ENCODE measurements around the gene AKR1C1.
A peak's percentile ranks its signal among the peaks of the same experiment; 100 is the strongest.
"Not testable (repeated sequence)": the region's sequence is repeated elsewhere in the genome, so short reads cannot be mapped to it uniquely, and the experiment has no call there.

Gene AKR1C1

DNA sequence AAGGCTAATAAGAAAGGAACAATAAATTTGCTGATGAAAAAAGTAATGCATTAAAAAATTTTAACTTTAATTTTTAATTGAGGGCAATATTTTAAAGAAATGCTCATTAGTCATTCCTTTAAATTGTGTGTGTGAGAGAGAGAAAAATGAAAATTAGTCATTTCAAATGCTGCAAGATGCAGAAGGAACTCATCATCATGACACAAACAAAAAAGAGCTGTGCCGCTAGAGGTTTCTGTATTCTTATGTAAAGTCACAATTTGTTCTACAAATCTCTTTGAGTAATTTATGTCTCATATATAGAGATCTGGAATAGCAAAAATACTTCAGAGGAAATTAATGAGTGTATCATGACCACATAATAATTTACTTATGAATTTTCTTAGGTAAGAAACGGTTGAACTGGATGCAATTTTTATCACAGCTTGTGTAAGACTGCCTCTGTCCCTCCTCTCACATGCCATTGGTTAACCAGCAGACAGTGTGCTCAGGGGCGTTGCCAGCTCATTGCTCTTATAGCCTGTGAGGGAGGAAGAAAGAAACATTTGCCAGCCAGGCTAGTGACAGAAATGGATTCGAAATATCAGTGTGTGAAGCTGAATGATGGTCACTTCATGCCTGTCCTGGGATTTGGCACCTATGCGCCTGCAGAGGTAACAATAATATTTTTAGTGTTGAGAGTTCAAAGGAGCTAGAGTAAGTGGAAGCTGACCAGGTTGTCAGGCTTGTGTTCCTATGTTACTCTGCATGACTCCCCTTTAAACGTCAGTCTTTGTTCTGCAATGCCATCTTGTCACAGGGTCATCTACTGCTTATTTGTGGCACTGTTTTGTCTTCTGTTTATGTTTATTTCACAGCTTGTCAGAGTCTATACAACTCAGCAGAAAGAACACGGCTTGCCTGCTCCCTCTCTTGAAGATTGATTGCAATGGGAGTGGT is at the start of gene AKR1C1:
Gene AKR1C1, plus strand, starts transcription at position 540 of the 939 bp plus-strand sequence. Its CDS starts 30 bp downstream, at position 570.
- not testable (repeated sequence) for H3K27me3 ChIP-seq (ENCODE audit: insufficient read depth, low read length); H3K4me1 ChIP-seq (ENCODE audit: control insufficient read depth, insufficient read depth, low read length, unreplicated experiment); H3K79me2 ChIP-seq (ENCODE audit: control insufficient read depth, insufficient read depth, low read length, unreplicated experiment); H3K36me3 ChIP-seq (ENCODE audit: insufficient read depth, low read length)
- peak within 1 kb of the TSS; percentile 41 for H3K27ac ChIP-seq (ENCODE audit: low read depth, low read length)
- H2AFZ ChIP-seq (ENCODE audit: low read length, unreplicated experiment) = peak within 1 kb of the TSS; percentile 47
- peak within 1 kb of the TSS; percentile 66 for H3K4me3 ChIP-seq (ENCODE audit: low read depth, low read length)

DNA sequence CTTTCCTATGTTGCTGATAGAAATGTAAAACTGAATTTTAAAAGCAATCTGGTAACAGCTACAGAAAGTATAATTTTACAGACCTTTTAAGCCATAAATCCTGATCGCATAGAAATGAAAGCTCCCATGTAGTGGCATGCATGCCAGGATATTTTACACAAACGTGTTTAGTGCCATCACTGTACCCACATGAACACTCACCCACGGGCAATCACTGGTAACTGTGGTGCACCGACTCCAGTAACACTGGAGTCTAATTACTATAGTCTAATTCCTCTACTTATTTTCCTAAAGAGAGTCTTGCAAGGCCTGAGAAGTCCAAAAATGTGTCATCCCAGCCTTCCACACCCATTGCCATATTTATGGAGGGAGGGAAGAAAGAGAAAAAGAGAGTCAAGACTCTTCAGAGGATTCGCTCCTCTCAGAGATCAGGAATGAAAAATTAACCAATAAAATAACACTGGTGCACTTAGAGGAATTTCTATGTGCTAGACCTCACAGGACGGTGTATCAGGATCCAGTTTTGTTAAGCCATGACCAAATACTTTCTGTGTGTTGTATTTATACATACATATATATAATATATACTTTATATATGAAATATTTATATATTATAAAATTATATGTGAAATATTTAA is 48.9 kb upstream of the AKR1C1 start:
- Histone ChIP-seq H3K79me2 (ENCODE audit: control insufficient read depth, insufficient read depth, low read length, unreplicated experiment) (no peaks in the 10 kb centered on the region), H2AFZ (ENCODE audit: low read length, unreplicated experiment) (no peak overlapping the region), H3K4me3 (ENCODE audit: low read depth, low read length) (no peak overlapping the region), H3K36me3 (ENCODE audit: insufficient read depth, low read length) (no peaks in the 10 kb centered on the region), H3K27me3 (ENCODE audit: insufficient read depth, low read length) (no peaks in the 10 kb centered on the region), H3K27ac (ENCODE audit: low read depth, low read length) (no peak overlapping the region), H3K4me1 (ENCODE audit: control insufficient read depth, insufficient read depth, low read length, unreplicated experiment) (no peaks in the 10 kb centered on the region)

DNA sequence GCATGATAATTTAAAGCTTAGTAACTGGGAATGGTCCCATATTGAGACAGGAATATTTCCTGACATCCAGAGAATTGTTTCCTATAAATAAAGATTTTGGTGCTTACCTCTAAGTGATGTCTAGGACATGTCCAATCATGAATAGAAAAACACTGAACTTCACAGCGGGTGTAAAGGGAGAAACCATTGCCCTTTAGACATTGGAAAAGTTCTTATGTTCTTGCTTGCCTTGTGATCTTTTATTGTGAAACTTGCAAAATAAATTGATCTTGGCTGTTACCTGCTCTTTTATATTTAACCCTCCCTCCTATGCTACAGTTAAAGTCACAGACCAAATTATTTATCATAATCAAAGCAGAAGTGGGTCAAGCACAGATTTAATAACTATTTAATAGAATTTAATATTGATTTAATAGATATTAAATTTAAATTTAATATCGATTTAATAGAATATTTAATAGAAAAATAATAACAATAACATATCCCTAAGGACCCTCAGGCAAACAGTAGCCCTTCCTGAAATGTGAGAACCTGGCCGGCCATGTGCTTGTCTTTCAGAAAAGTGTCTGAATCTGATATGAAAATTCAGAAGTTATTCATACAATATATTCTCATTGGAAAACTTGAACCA is 47.0 kb upstream of the AKR1C1 start:
- Histone ChIP-seq H3K79me2 (ENCODE audit: control insufficient read depth, insufficient read depth, low read length, unreplicated experiment) (no peaks in the 10 kb centered on the region), H3K4me1 (ENCODE audit: control insufficient read depth, insufficient read depth, low read length, unreplicated experiment) (no peaks in the 10 kb centered on the region), H3K4me3 (ENCODE audit: low read depth, low read length) (no peak overlapping the region), H3K36me3 (ENCODE audit: insufficient read depth, low read length) (no peaks in the 10 kb centered on the region), H2AFZ (ENCODE audit: low read length, unreplicated experiment) (no peak overlapping the region), H3K27me3 (ENCODE audit: insufficient read depth, low read length) (no peaks in the 10 kb centered on the region), H3K27ac (ENCODE audit: low read depth, low read length) (no peak overlapping the region)

DNA sequence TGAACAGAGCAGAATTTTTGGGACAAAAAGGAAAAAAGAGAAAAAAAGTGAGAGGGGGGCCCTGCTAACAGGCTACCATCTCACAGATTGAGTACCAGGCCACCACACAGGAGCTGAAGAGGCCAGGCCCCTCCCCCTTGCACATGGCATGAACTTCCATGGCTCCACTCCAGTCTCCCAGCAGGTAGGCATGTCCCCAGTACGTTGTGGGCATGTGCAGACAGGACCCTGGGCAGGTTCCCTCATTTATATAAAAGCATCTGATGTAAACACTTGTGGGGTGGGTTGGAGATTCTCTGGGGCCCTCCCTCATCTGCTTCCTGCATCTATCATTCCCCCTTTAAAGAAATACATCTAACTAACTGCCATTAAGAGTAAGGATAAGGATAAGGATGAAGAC is 45.0 kb upstream of the AKR1C1 start:
- Histone ChIP-seq H3K79me2 (ENCODE audit: control insufficient read depth, insufficient read depth, low read length, unreplicated experiment) (no peaks in the 10 kb centered on the region), H3K4me3 (ENCODE audit: low read depth, low read length) (no peak overlapping the region)

DNA sequence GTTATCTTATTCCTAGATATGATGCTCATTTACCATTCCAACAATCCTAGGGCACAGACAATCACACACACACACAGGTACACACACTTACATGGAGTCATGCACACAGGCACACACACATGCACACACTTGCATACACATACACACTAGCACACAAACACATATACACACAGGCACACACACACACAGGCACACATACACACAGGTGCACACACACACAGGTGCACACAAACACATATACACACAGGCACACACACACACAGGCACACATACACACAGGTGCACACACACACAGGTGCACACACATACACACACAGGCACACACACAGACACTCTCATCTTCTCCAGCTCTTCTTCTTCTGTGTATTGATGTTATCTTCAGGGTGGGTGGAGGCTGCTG is 38.7 kb upstream of the AKR1C1 start:
- H3K4me3 ChIP-seq (ENCODE audit: low read depth, low read length); H3K79me2 ChIP-seq (ENCODE audit: control insufficient read depth, insufficient read depth, low read length, unreplicated experiment); H3K36me3 ChIP-seq (ENCODE audit: insufficient read depth, low read length): not testable (repeated sequence)

More for the DNA sequence above, 45.0 kb upstream of the AKR1C1 start:
- Histone ChIP-seq H3K27me3 (ENCODE audit: insufficient read depth, low read length) (no peaks in the 10 kb centered on the region), H3K36me3 (ENCODE audit: insufficient read depth, low read length) (no peaks in the 10 kb centered on the region), H3K27ac (ENCODE audit: low read depth, low read length) (no peak overlapping the region), H3K4me1 (ENCODE audit: control insufficient read depth, insufficient read depth, low read length, unreplicated experiment) (no peaks in the 10 kb centered on the region), H2AFZ (ENCODE audit: low read length, unreplicated experiment) (no peak overlapping the region)

DNA sequence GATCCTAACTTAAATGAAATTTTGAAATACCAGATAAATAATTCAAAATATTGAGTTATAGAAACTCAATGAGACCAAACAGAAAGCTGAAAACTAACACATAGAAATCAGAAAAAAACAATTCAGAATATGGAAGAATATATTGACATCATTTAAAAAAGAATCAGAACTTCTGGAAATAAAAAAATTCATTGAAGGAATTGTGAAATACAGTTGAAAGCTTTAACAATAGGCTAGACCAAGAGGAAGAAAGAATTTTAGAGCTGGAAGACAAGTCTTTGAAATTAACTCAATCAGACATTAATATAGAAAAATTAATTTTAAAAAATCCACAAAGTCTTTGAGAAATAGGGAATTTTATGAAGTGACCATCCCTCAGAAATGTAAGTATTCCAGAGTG is 36.8 kb upstream of the AKR1C1 start:
- Histone ChIP-seq H2AFZ (ENCODE audit: low read length, unreplicated experiment) (no peak overlapping the region), H3K4me3 (ENCODE audit: low read depth, low read length) (no peak overlapping the region), H3K27ac (ENCODE audit: low read depth, low read length) (no peak overlapping the region), H3K4me1 (ENCODE audit: control insufficient read depth, insufficient read depth, low read length, unreplicated experiment) (no peaks in the 10 kb centered on the region), H3K79me2 (ENCODE audit: control insufficient read depth, insufficient read depth, low read length, unreplicated experiment) (no peaks in the 10 kb centered on the region), H3K27me3 (ENCODE audit: insufficient read depth, low read length) (no peaks in the 10 kb centered on the region), H3K36me3 (ENCODE audit: insufficient read depth, low read length) (no peaks in the 10 kb centered on the region)

More for the DNA sequence above, 38.7 kb upstream of the AKR1C1 start:
- not testable (repeated sequence) for H3K27me3 ChIP-seq (ENCODE audit: insufficient read depth, low read length); H3K27ac ChIP-seq (ENCODE audit: low read depth, low read length); H3K4me1 ChIP-seq (ENCODE audit: control insufficient read depth, insufficient read depth, low read length, unreplicated experiment); H2AFZ ChIP-seq (ENCODE audit: low read length, unreplicated experiment)

DNA sequence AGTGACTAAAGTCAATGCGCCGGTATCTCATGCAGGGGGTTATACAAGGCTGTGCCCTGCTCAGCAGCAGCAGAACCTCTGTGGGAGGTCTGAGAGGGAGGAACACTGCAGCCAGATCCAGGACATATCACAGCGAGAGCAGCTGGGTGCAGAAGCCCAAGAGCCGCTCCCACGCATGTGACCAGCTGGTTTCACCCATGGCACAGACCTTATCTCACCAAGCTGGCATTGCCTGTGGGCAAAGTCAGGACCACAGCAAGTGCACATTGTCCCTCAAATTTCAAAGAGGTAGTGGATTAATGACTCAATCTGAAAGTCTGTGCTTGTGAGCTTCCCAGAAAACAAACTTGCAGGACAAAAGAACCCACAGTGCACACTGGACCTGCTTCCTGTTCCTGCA is 31.6 kb upstream of the AKR1C1 start:
- no peaks in the 10 kb centered on the region for H3K4me1 ChIP-seq (ENCODE audit: control insufficient read depth, insufficient read depth, low read length, unreplicated experiment)
- H3K36me3 ChIP-seq (ENCODE audit: insufficient read depth, low read length) = no peaks in the 10 kb centered on the region
- H3K27ac ChIP-seq (ENCODE audit: low read depth, low read length) = no peak overlapping the region
- H3K79me2 ChIP-seq (ENCODE audit: control insufficient read depth, insufficient read depth, low read length, unreplicated experiment) = no peaks in the 10 kb centered on the region
- no peak overlapping the region for H2AFZ ChIP-seq (ENCODE audit: low read length, unreplicated experiment)
- H3K4me3 ChIP-seq (ENCODE audit: low read depth, low read length) = no peak overlapping the region
- no peaks in the 10 kb centered on the region for H3K27me3 ChIP-seq (ENCODE audit: insufficient read depth, low read length)

DNA sequence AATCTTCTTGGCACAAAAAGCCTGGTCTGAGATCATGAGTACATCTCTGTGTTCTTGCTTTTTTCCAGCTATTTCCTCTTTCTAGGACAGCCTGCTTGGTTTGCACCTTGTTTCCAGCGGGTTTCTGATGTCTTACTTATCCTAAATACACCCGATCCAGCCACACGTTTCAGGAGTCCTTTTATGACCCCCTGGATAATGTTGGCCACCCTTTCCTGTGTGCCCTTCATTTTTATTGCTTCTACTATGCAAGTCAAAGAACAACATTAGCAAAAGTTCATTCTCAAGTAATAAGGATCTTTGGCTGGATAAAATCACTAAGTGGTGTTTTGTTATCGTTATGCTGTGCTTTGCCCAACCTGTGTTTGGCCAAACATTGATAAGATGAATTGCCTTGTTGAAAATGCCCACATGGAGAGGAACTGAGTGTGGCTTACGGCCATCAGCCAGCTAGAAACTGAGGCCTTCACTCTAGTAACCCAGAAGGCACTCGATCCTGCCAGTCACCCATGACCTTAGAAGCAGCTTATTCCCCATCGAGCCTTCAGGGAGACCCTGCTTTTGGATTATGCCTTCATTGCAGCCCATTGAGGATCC is 28.7 kb upstream of the AKR1C1 start:
- Histone ChIP-seq H2AFZ (ENCODE audit: low read length, unreplicated experiment) (no peak overlapping the region), H3K79me2 (ENCODE audit: control insufficient read depth, insufficient read depth, low read length, unreplicated experiment) (no peaks in the 10 kb centered on the region), H3K27me3 (ENCODE audit: insufficient read depth, low read length) (no peaks in the 10 kb centered on the region), H3K4me1 (ENCODE audit: control insufficient read depth, insufficient read depth, low read length, unreplicated experiment) (peaks cover 2% of the 10 kb centered on the region), H3K36me3 (ENCODE audit: insufficient read depth, low read length) (no peaks in the 10 kb centered on the region), H3K4me3 (ENCODE audit: low read depth, low read length) (no peak overlapping the region), H3K27ac (ENCODE audit: low read depth, low read length) (no peak overlapping the region)

DNA sequence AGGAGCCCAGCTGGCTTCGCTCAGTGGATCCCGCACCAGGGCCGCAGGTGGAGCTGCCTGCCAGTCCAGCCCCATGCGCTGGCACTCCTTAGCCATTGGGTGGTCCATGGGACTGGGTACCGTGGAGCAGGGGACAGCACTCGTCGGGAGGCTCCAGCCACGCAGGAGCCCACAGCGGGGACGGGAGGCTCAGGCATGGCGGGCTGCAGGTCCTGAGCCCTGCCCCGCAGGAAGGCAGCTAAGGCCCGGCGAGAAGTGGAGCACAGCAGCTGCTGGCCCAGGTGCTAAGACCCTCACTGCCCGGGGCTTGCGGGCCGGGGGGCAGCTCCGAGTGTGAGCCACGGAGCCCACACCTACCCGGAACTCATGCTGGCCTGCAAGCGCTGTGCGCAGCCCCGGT is 25.9 kb upstream of the AKR1C1 start:
- H2AFZ ChIP-seq (ENCODE audit: low read length, unreplicated experiment) = no peak overlapping the region
- no peak overlapping the region for H3K4me3 ChIP-seq (ENCODE audit: low read depth, low read length)
- no peaks in the 10 kb centered on the region for H3K27me3 ChIP-seq (ENCODE audit: insufficient read depth, low read length)
- no peaks in the 10 kb centered on the region for H3K79me2 ChIP-seq (ENCODE audit: control insufficient read depth, insufficient read depth, low read length, unreplicated experiment)
- no peak overlapping the region for H3K27ac ChIP-seq (ENCODE audit: low read depth, low read length)
- no peaks in the 10 kb centered on the region for H3K36me3 ChIP-seq (ENCODE audit: insufficient read depth, low read length)
- H3K4me1 ChIP-seq (ENCODE audit: control insufficient read depth, insufficient read depth, low read length, unreplicated experiment) = peaks cover 19% of the 10 kb centered on the region

DNA sequence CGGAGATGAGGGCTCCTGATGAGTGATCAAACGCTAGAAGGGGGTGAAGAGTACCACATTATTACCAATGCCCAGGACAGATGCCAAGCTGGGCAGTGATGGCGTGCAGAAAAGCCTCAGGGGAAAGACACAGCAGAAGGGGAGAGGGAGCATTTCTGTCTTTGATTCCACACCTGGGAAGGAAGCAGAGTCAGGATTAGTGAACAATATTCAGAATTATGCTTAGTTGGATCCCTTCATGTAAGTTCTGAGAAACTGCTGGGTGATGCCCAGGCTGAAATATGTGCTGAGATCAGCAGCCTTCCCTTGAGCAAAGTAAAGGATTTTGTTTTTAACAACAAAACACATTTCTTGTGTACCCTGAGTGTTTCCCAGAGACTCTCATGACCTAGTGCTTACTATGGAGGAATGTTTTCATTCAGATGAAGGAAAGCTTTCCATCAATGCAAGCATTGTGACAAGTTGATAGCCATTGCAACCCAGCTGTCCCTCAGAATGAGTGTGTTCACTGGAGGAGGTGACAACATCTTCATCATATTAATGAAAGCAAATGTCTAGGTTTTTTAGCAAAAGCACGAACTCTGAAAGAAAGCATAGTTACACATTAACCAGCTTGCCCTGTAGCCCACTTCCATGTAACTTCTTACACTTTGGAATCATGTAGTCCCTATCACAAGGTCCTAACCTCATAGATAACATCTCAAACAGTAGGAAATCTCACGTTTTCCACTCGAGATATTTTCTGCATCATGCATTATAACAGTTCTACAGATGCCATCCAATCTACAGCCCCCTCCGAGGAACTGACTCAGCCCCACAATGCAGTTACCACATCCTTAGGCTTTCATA is 23.8 kb upstream of the AKR1C1 start:
- H3K36me3 ChIP-seq (ENCODE audit: insufficient read depth, low read length) = no peaks in the 10 kb centered on the region
- no peak overlapping the region for H3K4me3 ChIP-seq (ENCODE audit: low read depth, low read length)
- no peaks in the 10 kb centered on the region for H3K79me2 ChIP-seq (ENCODE audit: control insufficient read depth, insufficient read depth, low read length, unreplicated experiment)
- H2AFZ ChIP-seq (ENCODE audit: low read length, unreplicated experiment) = no peak overlapping the region
- H3K27ac ChIP-seq (ENCODE audit: low read depth, low read length) = no peak overlapping the region
- H3K27me3 ChIP-seq (ENCODE audit: insufficient read depth, low read length) = no peaks in the 10 kb centered on the region
- H3K4me1 ChIP-seq (ENCODE audit: control insufficient read depth, insufficient read depth, low read length, unreplicated experiment) = peaks cover 37% of the 10 kb centered on the region

All from ACC112 (cell line).